Ectodermal cell (in vitro differentiated cells): Measurements from ENCODE around the gene TBC1D25.

Source experiments
- H3K27ac ChIP-seq: 2 replicates; pipeline ENCODE4 v1.7.0; 2013; ENCODE audit warnings: mild to moderate bottlenecking, low read depth, low read length; ENCODE audit not compliant: insufficient read depth, poor library complexity, severe bottlenecking
- H3K27me3 ChIP-seq: 2 replicates; pipeline ENCODE4 v1.7.0; 2013; ENCODE audit warnings: mild to moderate bottlenecking, low read length; ENCODE audit not compliant: insufficient read depth, control insufficient read depth, poor library complexity, severe bottlenecking
- H3K36me3 ChIP-seq: one replicate; pipeline ENCODE4 v1.7.0; 2013; ENCODE audit warnings: low read length; ENCODE audit not compliant: control insufficient read depth, insufficient read depth
- H3K4me1 ChIP-seq: one replicate; pipeline ENCODE4 v1.7.0; 2013; ENCODE audit warnings: low read length; ENCODE audit not compliant: control insufficient read depth, insufficient read depth
- H3K4me3 ChIP-seq: 2 replicates; pipeline ENCODE4 v1.7.0; 2013; ENCODE audit warnings: low read depth, low read length, control low read depth; ENCODE audit not compliant: insufficient read depth
- H3K9me3 ChIP-seq: 2 replicates; pipeline ENCODE4 v1.7.0; 2013; ENCODE audit warnings: mild to moderate bottlenecking, low read length, moderate library complexity; ENCODE audit not compliant: control insufficient read depth
- WGBS, 2 experiments: methylation state at CpG; one replicate each; pipeline ENCODE4 v1.1.7; 2013; ENCODE audit warnings: missing lambda C conversion rate in 2 of 2; 5-methylcytosine and 5-hydroxymethylcytosine counted together

The TBC1D25 gene

DNA sequence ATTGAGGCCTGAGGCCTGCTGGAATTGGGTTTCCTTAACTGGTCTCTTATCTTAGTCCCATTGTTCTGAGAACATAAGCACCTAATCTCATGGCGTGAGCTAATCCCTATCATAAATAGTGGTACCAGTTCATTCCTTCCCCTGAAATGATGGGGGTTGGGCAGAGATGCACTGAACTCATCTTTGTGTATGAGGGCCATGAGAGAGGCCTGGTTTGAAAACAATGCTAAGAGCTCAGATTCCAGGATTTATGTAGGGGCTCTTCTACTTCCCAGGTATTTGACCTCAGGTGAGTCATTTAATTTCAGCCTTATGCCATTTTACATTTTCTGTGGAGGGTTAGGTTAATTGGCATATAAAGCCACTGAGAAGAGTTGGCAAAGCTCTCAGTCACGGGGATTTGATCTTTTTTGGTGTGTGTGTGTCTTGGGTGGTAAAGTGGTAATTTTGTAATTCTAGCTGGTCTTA, 39.2 kb downstream of the TBC1D25 start:
- Histone ChIP-seq H3K4me1 (peaks cover 11% of the 10 kb centered on the region), H3K4me3 (no peak overlapping the region), H3K27me3 (no peaks in the 10 kb centered on the region), H3K36me3 (peaks cover 27% of the 10 kb centered on the region), H3K9me3 (no peaks in the 10 kb centered on the region), H3K27ac (no peak overlapping the region)
- 85 to 98% methylated on average over 2 of the region's 2 CpGs for WGBS, 2 experiments

DNA sequence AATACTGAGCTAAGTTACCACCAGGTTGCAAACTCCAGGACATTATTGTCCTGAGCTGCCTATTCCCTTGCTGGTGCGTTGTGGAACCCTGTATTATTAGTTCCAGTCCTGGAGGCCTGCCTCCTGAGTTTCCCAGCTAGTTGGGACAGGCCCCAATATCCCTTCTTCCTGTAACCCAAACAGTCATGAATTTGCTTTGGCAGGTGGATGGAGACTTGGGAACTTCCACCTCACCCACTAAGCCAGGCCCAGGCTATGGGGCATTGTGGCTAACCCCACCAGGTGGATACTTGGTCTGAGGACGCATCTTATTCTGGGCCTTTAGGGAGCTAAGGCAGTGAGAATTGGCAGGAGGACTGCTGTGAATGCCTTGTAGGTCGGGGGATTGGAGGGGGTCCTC, 39.7 kb downstream of the TBC1D25 start:
- no peak overlapping the region for H3K4me3 ChIP-seq
- no peaks in the 10 kb centered on the region for H3K27me3 ChIP-seq
- peaks cover 11% of the 10 kb centered on the region for H3K4me1 ChIP-seq
- peaks cover 27% of the 10 kb centered on the region for H3K36me3 ChIP-seq
- no peaks in the 10 kb centered on the region for H3K9me3 ChIP-seq
- H3K27ac ChIP-seq: no peak overlapping the region
- 93 to 94% methylated on average over 3 of the region's 3 CpGs for WGBS, 2 experiments

DNA sequence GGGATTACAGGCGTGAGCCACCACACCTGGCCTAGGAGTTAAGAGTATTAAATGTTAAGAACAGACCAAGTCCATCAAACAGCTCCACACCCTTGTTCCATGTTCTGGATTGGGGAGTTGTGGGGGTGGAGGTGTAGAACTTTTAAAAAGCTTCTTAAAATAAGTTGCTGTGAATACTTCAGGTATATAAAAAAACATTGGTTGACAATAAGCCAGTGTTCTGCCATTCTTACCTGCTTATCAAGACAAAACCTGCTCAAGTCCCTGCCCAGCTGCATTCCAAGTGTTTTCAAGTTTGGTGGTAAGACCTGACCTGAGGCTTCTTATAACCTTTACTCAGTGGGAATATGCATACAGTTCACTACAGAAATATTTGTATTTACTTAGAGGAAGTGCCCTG, 41.1 kb downstream of the TBC1D25 start:
- 86 to 100% methylated on average over 1 of the region's 1 CpG for WGBS, 2 experiments
- Histone ChIP-seq H3K27me3 (no peaks in the 10 kb centered on the region), H3K4me3 (no peak overlapping the region), H3K9me3 (no peaks in the 10 kb centered on the region), H3K27ac (no peak overlapping the region), H3K36me3 (peaks cover 22% of the 10 kb centered on the region), H3K4me1 (peaks cover 6% of the 10 kb centered on the region)

DNA sequence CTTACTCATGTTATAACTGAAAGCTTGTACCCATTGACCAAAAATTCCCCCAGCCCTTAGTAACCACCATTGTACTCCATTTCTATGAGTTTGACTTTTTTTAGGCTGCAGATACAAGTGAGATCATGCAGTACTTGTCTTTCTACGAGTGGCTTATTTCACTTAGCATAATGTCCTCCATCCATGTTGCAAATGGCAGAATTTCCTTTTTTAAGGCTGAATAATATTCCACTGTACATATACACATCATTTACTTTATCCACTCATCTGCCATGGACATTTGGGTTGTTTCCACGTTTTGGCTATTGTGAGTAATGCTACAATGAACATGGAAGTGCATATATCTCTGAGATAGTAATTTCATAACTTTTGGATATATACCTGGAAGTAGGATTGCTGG, 45.2 kb downstream of the TBC1D25 start:
- no peaks in the 10 kb centered on the region for H3K27me3 ChIP-seq
- no peaks in the 10 kb centered on the region for H3K9me3 ChIP-seq
- H3K4me3 ChIP-seq: no peak overlapping the region
- H3K4me1 ChIP-seq: no peaks in the 10 kb centered on the region
- H3K27ac ChIP-seq: no peak overlapping the region
- 89 to 96% methylated on average over 1 of the region's 2 CpGs for WGBS, 2 experiments
- no peaks in the 10 kb centered on the region for H3K36me3 ChIP-seq

DNA sequence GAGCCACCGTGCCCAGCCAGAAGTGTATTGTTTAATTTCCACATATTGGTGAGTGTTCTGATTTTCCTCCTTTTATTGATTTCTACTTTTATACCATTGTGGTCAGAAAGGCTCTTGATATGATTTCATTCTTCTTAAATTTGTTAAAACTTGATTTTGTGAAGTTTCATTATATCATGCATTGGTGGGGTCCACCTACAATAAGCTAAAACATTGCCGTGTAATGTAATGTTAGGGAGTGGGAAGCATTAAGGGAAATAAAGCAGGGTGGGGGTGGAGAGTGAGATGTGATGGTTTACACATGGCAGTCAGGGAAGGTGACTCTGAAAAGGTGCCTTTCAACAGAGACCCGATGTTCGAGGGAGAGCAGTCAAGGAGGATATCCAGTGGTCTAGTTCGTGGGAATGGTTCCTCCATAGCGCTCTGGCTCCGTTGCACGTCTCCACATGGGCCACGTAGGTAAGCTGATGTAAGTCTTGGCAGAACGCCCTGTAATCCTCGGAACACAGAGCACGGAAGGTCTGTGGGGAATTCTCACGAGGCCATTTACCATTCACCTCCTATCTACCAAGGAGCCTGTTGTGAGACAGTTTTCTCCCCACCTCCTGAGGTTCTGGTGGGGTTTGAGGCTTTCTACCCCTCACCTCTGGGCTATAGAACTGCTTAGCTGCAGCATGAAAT, 50.1 kb downstream of the TBC1D25 start:
- Histone ChIP-seq H3K27me3 (no peaks in the 10 kb centered on the region), H3K9me3 (no peaks in the 10 kb centered on the region), H3K4me1 (no peaks in the 10 kb centered on the region), H3K4me3 (no peak overlapping the region), H3K27ac (no peak overlapping the region), H3K36me3 (no peaks in the 10 kb centered on the region)
- 89 to 97% methylated on average over 11 to 13 of the region's 13 CpGs for WGBS, 2 experiments

DNA sequence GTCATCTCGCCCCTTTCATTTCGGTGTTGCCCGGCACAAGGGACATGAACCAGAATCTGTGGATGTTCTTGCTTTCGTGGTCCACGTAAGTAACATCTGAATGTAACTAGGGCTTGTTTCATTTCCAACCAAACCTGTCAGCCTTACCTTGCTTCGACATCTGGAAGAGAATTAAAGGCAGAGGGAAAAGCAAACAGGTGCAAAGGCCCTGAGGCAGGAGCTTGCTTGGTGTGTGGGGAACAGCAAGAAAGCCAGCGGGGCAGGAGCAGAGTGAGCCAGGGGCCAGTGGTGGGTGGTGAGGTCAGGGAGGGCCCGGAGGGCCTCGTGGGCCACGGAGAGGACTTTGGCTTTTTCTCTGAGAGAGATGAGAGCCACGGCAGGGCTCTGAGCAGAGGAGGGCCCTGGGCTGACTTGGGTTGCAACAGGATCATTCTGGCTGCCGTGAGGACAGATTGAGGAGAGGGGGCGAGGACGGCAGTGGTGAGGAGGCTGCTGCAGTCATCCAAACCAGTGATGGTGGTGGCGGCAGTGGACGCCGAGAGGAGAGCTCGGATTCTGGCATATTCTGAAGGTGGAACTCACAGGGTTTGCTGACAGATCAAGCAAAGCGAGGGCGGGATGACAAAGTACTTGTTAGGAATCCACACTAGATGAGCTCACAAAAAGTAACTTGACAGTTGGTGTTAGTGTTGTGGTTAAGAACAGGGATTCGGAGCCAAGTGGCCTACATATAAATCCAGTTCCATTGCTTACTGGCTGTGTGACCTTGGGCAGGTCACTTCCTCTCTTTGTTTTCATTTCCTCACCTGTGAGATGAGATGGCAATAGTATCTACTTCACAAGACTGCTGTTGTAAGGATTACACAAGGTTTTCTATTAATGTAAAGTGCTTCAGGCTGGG, 50.9 kb downstream of the TBC1D25 start:
- H3K4me3 ChIP-seq: no peak overlapping the region
- no peaks in the 10 kb centered on the region for H3K4me1 ChIP-seq
- no peaks in the 10 kb centered on the region for H3K36me3 ChIP-seq
- H3K9me3 ChIP-seq: no peaks in the 10 kb centered on the region
- H3K27me3 ChIP-seq: no peaks in the 10 kb centered on the region
- H3K27ac ChIP-seq: no peak overlapping the region
- 90 to 94% methylated on average over 21 of the region's 21 CpGs for WGBS, 2 experiments

DNA sequence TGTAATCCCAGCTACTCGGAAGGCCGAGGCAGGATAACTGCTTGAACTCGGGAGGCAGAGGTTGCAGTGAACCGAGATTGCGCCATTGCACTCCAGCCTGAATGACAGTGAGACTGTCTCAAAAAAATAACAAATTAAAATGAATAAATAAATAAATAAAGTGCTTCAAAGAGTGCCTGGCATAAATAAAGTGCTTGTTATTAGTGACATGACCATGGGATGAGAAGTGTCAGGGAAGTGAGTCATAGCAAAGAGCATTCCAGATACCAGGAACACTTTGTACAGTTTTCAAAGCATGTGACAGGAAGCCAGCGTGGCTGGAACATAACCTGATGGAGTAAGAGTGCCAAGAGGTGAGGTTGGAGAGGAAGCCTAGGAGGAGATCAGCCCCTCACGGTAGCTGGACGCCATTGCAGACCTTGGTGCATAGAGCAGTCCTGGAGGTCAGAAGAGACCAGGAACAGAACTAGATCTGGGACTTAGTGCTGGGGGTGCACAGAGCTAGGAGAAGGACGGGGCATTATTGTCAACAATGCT, 51.8 kb downstream of the TBC1D25 start:
- Histone ChIP-seq H3K4me3 (no peak overlapping the region), H3K9me3 (no peaks in the 10 kb centered on the region), H3K27me3 (no peaks in the 10 kb centered on the region), H3K36me3 (no peaks in the 10 kb centered on the region), H3K4me1 (no peaks in the 10 kb centered on the region), H3K27ac (no peak overlapping the region)
- WGBS, 2 experiments: 86 to 89% methylated on average over 9 of the region's 9 CpGs

DNA sequence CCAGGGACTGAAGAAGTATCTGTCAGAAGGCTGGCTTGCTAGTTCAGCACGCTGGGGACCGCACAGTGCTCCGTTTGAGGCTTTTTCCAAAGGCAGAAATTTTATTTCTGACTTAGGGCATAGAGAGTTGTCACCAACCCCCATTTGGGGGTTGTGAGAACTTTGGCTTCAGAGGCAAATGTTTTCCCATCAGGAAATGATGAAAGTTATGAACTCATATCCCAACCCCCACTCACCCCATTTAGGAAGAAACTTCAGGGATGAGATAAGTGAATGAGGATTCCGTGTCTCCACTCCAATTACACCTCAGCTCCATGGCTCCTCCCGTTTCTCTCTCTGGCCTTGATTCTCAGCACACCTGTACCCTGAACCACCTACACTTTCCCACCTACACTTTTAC, 53.5 kb downstream of the TBC1D25 start:
- Histone ChIP-seq H3K4me3 (no peak overlapping the region), H3K4me1 (no peaks in the 10 kb centered on the region), H3K27me3 (no peaks in the 10 kb centered on the region), H3K9me3 (no peaks in the 10 kb centered on the region), H3K36me3 (no peaks in the 10 kb centered on the region), H3K27ac (no peak overlapping the region)
- WGBS, 2 experiments: 98 to 100% methylated on average over 4 to 5 of the region's 5 CpGs

DNA sequence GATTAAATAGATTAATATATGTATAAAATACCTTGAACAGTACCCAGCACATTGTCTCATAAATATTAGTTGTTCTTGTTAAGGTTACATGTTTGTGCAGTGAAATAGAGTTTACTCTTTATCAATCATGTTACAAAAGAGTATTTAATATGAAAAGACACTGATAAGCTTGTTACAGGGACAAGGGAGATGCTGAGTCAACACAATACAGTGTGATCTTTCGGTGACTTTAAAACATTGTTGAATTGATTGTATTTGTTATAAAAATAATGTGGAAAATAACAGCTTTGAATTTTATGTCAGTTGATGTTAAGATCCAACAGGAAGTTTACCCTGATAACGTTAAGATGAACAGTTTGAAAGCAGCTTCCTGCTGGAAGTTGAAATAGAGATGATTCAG, 56.4 kb downstream of the TBC1D25 start:
- Histone ChIP-seq H3K4me3 (no peak overlapping the region), H3K36me3 (peaks cover 6% of the 10 kb centered on the region), H3K27me3 (no peaks in the 10 kb centered on the region), H3K9me3 (no peaks in the 10 kb centered on the region), H3K27ac (no peak overlapping the region), H3K4me1 (no peaks in the 10 kb centered on the region)
- 94 to 98% methylated on average over 2 of the region's 2 CpGs for WGBS, 2 experiments
